GDM1 (cell line): ENCODE measurements around the gene P2RX2.

Source experiments
- DNase-seq: peaks from one replicate; lab custom pipeline; 2025; lab: John Stamatoyannopoulos, UW

The P2RX2 gene

DNA sequence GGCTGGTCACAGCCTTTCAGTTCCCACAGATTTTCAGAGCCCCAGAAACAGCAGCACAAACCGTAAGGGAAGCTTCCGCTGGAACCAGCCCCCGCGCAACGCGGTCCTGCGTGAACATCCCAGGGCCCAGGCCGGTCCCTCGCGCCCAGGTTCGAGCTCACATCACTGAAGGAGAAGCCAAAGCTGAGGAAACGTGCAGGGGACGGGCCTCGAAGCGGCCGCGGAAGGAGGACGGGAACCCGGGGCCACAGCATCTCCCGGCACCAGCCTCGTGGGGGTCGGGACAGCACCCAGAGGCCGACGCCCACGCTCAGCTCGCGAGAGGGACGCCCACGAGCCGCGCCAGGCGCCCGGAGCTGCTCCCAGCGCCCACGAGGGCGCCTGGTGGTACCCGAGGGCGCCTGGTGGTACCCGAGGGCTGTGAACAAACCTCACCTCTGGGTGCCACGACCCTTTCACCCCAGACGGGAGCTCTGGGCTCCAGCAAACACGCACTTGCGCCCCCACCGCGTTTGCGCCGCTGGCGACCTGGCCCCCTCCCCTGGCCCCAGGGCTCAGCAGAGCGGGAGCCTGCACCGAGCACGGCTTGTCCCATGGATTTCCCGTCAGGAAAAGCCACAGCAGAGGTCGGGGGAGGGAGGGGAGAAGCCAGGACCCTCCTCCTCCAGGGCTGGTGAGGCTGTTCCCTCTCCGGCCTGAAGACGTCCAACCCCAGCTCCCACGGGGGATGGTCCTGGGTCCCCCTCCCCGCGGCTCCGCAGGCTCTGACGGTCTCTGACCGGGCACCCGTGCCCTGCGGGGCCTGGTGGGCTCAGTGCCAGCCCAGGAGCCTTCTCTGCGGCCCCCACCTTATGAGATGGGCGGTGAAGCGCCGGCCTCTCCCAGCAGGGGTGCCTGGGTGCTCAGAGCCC, 15.1 kb upstream of the P2RX2 start:
- DNase-seq, result no peak

DNA sequence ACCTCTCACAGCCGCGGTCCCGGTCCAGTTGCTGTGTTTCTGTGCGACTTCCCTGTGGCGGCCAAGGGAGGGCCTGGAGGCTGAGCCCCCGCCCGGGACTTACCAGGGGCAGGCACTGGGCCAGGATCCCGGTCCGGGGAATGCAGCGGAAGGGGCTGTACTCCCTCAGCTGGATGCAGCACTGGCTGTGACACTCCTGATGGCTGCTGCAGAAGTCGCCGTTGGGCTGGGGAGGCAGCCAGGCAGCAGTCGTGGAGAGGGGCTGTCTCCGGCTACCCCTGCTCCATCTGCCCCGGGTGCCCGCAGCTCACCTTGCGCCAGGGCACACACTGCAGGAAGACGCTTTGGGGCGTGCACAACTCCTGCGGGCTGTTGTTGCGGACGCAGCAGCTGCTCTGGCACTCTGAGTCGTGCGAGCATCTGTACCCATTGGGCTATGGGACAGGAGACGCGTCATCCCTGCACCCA, 14.4 kb upstream of the P2RX2 start:
- no peak for DNase-seq

DNA sequence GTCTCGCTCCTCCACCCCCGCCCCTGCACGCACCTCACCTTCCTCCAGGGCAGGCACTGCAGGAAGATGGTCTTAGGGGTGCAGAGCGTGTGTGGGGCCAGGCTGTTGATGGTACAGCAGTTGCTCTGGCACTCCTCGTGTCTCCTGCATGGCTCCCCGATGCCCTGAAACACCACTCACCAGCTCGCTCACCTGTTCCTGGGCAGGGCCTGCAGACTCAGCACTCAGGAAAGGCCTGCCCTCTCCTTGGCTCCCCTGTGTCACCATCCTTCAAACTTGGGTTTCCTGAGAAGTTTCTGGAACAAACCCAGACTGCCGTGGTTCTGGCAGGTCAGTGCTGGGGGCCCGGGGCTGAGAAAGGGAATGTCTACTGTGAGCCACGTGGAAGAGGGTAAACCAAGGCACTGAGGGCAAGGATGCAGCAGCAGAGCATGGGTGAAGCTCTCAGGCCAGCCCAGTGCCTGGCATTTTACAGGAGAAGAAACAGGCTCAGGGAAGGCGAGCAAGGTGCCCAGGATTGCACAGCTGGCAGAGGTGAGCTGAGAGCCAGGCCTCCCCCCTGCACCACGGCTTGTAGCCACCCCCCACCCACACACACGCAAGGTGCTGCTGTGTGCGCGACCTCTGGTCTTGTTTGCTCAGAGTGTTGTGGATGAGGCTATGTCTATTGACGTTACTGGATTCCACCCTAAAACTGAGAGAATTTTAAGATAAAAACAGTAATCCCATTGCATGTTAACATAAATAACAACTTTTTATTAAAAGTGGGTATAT, 13.7 kb upstream of the P2RX2 start:
- no peak for DNase-seq

DNA sequence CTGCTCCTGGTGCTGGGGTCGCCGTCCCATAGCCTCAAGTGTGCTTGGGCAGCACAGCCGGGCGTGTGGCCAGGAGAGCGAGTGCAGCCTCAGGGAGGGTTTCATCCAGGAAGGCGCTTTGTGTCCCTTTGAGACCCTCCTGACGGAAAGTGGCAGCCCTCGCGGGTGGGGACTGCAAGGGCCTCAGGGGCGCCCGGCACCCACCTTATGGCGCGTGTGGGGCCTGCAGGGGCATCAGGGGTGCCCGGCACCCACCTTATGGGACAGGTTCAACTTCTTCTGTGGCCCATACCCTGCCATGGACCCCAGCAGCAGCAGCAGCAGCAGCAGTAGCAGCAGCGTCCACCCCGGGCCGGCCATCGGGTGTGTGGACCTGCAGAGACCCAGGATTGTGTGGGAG, 12.7 kb upstream of the P2RX2 start:
- no peak for DNase-seq

DNA sequence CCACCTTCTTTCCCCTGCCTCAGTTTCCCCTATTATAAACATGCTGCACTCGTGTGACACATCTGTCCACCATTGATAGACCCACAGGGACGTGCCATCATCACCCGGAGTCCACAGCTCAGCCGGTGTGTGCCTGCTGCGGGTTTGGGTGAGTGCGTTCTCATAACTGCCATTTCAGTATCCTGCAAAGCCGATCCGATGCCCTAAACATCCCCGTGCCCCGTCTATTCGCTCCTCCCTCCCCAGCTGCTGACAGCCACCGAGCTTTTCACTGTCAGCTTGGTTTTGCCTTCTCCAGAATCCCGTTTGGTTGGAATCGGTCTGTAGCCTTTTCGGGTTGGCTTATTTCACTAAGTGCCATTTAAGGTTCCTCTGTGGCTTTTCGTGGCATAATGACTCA, 12.1 kb upstream of the P2RX2 start:
- DNase-seq, result no peak

DNA sequence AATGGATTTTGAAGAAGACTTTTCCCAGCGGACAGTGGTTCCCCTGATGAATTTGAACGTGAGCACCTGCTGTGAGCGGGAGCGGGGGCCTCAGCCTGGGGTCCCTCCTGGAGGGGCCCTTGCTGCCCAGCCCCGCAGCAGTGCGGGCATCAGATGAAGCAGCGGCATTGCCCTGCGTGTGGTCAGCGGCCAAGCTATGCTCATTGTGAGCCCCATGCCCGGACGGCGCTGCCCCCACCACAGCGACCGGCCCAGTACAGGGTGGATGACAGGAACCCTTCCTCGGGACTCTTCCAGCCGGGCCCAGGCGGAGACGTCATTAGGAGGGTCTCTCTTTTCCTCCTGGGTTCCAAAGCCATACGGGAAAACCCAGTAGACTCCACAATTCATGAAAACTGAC, 11.6 kb upstream of the P2RX2 start:
- no peak for DNase-seq

DNA sequence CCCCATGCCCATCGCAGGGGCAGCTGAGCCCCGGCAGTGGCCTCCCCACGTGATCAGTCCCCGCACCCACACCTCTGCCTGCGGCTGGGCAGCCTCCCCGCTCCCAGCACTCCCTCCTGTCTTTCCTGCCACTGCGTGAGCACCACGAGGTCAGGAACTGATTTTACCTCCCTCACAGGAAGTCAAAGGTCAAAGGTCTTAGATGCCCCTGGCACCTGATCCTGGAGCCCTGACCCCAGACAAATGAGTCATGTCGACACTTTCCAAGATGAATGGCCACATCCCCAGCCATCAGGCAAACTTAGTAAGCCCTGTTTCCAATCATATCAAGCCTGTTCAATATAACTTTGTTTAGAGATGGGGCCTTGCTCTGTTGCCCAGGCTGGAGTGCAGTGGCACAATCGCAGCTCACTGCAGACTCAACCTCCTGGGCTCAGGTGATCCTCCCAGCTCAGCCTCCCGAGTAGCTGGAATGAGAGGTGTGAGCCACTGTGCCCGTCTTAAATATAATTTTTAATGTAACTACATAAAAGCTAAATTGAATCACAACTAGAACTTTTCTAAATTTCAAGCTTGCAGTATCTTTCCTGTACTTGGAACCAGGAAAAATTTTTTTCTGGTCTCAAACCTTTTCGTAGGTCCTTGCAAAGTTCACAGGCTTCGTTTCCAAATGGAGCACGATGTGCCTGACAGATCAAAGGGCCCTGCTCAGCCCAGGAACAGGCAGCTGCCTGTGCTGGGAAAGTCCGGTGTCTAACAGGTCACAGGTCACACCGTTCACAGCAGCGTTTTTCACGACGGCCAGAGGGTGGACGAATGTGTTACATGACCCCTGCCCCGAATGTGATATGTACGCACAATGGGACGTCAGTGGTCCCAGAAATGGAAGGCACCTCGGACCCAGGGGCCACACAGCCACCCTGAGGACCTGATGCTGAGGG, 10.1 kb upstream of the P2RX2 start:
- DNase-seq, result no peak

DNA sequence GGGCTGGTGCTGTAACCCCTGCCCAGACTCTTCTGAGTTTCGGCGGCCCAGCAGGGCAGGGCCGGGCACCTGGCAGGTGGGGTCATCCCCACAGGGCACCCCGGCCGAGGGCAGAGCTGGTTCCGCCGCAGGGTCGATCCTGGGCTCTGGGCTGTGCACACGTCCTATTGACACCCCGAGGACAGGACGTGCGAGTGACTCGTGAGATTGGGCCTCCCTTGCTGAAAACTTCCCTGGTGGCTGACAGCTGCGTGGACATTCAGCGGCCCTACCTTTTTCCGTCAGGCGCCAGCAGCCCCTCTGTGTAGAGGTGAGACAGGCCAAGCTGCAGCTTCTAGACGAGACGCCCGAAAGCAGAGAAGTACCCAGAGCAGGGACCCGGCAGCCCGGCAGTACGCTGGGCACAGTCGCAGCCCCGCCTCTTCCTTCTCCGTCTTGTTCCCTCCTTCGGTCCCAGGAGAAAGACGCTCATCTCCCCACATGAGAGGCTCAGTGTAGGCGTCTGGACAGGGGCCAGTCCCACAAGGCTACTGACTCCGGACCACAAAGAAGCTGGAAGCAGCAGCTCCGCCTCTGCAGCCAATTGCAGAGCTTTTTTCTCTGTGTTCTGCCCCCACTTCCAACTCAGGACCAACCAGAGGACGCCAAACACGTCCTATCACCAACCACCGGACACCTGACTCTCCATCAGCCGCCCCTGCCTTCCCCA, 8.4 kb upstream of the P2RX2 start, which contains the start of gene LRCOL1:
TSS of gene LRCOL1 (minus strand) at position 532 of the 709 bp plus-strand sequence. CDS start 4,331 bp downstream, outside the sequence.
- no peak for DNase-seq

DNA sequence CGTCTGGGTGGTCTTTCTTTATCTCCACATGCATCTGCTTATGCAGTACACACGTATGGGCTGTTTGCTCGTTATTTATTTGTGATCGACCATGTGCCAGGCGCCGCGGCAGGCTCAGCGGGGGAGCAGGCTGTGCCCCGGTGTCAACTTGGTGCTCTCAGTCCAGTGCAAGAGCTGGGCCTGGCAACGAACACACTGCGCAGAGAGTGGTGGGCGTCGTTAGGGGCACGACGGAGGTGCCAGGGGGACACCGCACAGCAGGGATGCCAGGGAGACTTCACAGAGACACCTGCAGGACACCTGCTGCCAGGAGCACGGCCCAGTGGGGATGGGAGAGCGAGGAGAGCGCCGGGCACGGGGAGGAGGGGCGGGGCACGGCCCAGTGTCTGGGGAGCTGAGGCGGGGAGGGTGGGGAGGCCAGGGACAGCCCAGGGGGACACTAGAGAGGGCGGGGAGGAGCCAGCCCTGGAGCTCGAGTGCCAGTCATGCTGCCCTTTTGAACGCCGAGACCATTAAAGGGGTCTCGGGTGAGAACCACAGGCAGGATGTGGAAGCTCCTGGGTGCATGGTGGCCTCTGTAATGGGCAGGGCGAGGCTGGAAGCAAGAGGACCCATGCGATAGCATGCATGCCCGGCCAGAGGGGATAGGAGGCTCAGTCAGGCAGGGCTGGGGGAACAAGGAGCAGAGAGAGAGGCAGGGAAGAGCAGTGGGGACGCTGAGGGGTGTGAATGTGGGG, 7.5 kb upstream of the P2RX2 start:
- no peak for DNase-seq

DNA sequence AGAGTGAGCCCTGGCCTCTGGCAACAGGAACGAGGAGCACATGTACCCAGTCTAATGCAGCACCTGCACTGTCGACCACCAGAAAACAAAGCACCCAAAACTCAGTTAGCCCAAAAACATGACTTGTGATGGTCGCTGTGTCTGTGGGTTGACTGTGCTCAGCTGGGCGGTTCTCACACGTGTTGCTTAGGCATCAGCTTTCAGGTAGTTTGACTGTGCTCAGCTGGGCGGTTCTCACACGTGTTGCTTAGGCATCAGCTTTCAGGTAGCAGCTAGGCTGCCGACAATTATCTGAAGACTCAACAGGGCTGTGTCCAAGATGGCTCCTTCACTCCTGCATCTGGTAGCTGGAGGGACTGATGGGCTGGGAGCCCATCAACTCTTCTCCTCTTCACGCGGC, 7.0 kb upstream of the P2RX2 start:
- no peak for DNase-seq

DNA sequence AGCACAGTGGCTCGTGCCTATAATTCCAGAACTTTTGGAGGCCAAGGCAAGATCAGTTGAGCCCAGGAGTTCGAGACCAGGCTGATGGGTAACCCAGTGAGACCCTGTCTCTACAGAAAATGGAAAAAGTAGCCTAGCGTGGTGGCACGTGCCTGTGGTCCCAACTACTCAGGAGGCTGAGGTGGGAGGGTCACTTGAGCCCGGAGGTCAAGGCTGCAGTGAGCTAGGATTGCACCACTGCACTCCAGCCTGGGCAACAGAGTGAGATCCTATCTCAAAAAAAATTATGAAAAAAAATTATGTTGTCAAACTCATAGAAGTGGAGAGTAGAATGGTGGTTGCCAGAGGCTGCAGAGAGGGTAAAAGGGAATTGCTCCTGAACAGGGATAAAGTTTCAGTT, 4.5 kb upstream of the P2RX2 start:
- DNase-seq, result no peak

DNA sequence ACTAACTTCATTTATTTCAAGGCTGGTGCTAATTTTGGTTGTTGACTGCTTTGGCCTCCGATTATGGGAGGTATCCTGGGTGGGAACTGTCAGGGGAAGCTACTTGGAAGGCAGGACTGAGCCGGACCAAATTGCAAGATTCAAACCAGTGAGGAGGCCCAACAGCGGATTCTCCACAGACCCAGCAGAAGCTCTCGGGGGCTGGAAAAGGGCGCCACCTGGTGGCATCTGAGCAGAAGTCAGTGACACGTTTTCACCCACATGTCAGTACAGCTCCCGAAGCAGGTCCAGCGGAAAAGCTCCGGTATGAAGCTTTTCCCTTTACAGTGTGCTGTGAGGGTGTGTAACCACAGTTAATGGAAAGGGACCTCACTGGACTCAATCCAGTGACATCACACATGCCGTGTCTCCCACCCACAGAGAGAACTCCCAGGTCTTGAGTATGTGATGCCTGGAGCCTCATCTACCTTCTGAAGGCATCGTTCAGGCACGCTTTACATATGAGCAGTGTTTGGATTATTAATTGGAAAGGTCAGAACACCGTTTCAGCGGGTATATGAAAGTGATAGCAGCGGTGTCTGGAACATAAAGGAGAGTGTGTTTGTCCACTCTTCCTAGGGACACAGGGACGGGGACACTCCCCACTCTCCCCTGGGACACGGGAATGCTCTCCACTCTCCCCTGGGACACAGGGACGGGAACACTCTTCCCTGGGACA, 3.6 kb upstream of the P2RX2 start:
- DNase-seq, result peak; percentile 54

DNA sequence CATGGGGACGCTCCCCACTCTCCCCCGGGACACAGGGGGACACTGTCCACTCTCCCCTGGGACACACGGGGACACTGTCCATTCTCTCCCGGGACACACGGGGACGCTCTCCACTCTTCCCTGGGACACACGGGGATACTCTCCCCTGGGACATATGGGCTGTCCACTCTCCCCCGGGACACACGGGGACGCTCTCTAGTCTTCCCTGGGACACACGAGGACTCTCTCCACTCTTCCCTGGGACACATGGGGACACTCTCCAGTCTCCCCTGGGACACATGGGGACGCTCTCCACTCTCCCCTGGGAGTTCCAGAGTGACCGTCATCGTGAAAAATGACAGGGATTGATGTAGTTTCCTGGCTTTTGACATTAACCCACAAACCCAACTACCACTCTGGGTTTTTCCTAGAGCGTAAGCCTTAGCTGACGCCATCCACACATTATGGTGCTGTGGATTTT, 3.0 kb upstream of the P2RX2 start:
- no peak for DNase-seq

DNA sequence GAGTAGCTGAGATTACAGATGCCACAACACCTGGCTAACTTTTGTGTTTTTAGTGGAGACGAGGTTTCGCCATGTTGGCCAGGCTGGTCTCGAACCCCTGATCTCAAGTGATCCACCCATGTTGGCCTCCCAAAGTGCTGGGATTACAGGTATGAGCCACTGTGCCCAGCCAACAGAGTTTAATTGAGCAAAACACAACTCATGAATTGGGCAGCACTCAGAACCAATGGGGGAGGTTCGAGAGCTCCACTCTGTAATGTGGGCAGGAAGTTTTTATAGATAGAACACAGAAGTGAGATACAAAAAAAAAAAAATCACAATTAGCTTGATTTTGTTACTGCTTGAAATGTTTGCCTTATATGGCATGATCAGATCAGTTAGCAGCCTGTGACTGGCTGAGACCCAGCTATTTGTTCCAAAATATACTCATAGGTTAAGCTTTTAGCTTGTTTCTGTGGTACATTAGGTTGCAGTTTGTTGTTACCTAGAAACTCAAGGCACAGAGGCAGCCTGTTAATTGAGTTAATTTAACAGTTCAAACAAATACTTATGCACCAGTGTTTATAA, 1.4 kb upstream of the P2RX2 start:
- no peak for DNase-seq

DNA sequence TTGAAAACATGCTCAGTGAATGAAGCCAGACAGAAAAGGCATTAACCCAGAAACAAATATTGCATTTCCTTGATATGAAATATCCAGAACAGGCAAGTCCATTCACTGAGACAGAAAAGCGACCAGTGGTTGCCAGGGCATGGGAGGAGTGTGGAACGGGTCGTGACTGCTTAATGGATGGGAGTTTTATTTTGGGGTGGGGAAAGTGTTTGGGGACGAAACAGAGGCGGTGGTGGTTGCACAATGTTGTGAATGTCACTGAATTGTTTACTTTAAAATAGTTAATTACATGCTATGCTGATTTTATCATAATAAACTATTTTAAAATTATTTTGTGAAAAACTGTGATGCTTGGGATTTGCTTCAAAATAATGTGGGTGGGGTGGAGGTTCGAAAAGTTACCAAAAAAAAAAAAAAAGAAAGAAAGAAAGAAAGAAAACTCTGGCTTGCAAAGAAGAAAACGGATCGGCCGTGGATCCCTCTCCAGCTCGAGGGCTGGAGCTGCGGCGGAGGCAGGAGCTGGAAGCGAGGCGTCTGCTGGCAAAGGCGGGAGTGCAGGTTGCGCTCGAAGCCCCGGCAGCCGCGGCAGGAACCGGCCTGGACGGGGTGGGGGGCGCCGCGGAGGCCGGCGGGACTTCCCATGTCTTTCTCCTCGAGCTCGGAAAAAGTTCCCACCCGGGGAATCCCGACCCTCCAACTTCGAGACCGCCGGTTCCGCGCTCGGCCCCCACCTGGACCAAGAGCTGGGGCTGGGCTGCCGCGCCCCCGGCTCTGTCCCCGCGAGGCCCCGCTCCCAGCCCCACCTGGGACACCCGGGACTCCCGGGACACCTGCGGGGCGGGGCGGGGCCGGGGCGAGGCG, 524 bp upstream of the P2RX2 start:
- DNase-seq, result no peak

DNA sequence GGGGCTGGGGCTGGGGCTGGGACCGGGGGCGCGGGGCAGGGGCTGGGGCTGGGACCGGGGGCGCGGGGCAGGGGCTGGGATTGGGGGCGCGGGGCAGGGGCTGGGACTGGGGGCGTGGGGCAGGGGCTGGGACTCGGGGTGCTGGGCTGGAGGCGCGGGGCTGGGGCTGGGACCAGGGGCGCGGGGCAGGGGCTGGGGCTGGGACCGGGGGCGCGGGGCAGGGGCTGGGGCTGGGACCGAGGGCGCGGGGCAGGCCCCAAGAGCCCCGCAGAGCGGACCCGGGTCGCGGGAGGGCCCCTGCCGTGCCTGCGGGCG, 452 bp downstream of the P2RX2 start:
- no peak for DNase-seq

DNA sequence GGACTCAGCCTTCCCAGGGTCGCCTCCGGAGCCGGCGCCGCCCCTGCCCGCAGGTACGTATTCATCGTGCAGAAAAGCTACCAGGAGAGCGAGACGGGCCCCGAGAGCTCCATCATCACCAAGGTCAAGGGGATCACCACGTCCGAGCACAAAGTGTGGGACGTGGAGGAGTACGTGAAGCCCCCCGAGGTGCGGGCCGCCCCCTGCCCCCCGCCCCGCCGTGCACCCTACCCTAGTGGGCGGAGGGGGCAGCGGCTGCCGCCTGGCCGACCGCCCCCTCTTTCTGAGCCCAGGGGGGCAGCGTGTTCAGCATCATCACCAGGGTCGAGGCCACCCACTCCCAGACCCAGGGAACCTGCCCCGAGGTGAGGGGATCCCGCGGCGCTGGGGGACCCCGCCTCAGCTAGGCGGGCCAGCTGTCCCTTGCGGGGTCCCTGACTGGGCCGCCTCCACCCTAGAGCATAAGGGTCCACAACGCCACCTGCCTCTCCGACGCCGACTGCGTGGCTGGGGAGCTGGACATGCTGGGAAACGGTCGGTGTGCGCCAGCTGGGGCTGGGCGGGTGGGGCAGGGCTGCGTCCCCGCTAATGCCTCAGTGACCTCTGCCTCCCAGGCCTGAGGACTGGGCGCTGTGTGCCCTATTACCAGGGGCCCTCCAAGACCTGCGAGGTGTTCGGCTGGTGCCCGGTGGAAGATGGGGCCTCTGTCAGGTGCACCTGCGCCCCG, 973 bp downstream of the P2RX2 start:
- no peak for DNase-seq
